Measurements from ENCODE around the gene STEEP1.

STEEP1 gene

GRCh38 chrX:119488749-119489148 is 76.5 kb downstream of the STEEP1 start:
- DNase-seq (ENCODE audit: low spot score), result peak; percentile 52
